Activated T-cell treated with anti-CD3 and anti-CD28 coated beads for 1 hour (primary cell): ENCODE measurements around the gene ARPIN.
"Not testable (repeated sequence)": the region's sequence is repeated elsewhere in the genome, so short reads cannot be mapped to it uniquely, and the experiment has no call there.

ENCODE experiments used
- DNase-seq: peaks from one replicate; pipeline ENCODE4 v3.0.0-alpha.2; 2020; ENCODE audit warnings: low read depth

ARPIN gene

DNA sequence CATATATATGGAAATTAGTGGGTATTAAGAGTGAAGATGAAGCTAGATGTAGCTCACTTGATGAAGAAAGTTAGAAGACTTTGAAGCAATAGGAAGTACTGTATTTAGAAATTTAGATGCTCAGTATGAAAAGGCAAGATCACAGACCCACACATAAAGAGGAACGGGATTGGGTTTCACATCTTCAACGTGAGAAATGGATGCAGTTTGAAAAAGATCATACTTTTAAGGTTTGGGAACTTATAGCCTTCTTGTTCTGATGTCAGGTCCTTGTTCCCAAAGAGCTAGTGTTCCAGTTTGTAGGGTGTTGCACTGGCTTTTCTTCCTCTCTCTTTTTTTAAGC lies 35.7 kb downstream of the ARPIN start:
- DNase-seq: no peak

DNA sequence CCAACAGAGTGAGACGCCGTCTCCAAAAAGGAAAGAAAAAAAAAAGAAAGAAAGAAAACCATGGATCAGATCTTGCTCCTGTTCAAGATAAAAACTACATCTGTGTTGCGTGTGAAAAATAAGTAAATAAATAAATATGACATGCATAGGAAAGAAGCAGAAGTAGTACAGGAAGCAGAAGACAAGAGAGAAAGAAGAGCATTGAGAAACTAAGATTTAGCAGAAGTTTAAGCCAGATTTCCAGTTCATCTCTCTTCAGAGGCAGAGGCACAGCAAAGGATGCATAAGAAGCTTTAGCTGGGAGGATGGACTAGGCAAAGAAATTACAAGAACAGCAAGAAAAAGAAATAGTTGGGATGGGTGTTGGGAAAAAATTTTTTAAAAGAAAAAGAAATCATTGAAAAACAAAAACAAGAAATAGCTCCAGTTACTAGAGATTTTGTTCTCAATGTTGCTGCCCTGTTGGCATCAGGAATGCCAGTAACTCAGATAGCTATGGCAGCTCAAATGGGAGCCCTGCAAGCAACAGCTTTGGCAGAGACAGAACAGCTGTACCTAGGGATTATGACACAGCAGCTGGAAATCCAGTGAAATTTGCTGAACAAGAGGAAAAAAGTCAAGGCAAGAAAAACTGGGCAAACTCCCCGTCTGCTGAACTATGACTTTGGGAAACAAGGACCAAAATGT lies 36.2 kb downstream of the ARPIN start:
- no peak for DNase-seq

- no peak for DNase-seq
Observed at GRCh38 chr15:89875741-89876140, 37.0 kb downstream of the ARPIN start.

GRCh38 chr15:89874926-89875564 lies 37.7 kb downstream of the ARPIN start:
- peak; percentile 72 for DNase-seq

DNA sequence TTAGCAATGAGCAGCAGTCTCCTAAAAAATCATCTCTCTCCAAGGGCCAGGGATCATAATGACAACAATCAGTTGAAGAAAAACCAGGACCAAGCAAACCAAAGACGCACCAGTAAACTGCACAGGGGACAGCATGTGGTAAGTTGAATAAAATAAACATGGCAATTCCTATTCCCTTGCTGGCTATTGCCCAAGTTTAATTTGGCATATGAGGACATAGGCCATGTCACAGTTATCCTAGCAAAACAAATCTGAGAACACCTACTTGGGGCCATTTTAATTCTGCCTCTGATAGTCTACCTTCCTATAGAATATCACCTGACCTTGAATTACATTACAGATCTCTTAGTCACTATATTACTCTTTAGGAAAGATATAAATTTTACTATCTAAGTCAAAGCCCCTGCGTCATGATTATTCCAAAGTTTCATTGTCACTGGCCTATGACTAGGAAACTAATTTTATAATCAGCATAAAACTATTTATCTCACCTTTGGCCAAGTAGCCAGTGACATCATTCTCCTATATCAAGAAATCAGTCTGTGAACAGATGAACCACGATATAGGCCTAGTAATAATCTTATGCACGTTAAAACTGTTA lies 42.0 kb downstream of the ARPIN start:
- DNase-seq: no peak

DNA sequence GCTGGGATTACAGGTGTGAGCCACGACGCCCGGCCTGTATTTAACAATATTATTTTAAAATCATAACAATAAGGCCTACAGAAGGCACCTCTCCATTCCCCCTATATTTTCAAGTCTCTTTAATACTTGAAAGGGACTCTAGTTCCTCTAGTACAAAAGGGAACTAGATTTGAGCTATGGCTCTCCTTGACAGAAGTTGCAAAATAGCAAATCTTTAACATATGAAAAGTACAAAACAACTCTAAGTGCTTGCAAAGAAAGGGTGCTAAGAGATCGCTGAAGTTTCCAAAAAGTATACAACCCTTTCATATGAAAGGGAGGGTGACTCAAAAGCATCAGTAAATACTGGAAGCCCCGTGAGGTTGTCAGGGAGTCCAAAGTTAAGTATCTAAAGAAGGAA lies 42.7 kb downstream of the ARPIN start:
- DNase-seq: no peak

GRCh38 chr15:89869490-89869889 lies 43.3 kb downstream of the ARPIN start:
- not testable (repeated sequence) for DNase-seq

- DNase-seq: no peak
Observed at GRCh38 chr15:89864958-89865739, 47.6 kb downstream of the ARPIN start.

- DNase-seq: no peak
Observed at GRCh38 chr15:89863918-89864317, 48.8 kb downstream of the ARPIN start.

GRCh38 chr15:89860891-89861290 lies 51.9 kb downstream of the ARPIN start:
- no peak for DNase-seq

GRCh38 chr15:89860431-89860830 lies 52.3 kb downstream of the ARPIN start:
- DNase-seq: no peak

DNA sequence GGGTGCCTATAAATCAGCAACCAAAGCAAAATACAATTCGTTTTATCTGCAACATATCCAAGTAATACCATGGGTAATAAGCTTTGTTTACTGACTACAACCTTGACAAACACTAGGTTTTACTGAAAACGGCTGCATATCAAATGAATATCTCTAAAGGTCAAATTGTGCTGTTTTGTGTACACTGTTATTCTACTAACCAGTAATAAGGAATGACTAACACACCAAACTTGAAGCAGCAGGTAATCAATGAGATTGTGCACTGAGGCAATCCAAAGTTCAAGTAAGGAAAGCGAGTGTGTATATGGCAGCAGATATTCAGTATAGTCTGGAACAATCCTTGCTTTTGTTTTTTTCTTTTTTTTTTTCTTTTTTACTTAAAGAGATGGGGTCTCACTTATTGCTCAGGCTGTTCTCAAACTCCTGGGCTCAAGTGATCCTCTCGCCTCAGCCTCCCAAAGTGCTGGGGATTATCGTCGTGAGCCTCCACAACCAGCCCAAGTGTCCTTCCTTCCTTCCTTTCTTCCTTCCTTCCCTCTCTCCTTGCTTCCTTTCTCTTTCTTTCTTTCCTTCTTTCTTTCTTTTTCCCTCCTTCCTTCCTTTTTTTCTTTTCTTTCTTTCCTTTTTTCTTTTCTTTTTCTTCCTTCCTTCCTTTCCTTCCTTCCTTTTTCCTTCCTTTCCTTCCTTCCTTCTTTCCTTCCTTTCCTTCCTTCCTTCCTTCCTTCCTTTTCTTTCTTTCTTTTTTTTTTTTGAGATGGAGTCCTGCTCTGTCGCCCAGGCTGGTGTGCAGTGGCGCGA lies 53.9 kb downstream of the ARPIN start:
- no peak for DNase-seq

DNA sequence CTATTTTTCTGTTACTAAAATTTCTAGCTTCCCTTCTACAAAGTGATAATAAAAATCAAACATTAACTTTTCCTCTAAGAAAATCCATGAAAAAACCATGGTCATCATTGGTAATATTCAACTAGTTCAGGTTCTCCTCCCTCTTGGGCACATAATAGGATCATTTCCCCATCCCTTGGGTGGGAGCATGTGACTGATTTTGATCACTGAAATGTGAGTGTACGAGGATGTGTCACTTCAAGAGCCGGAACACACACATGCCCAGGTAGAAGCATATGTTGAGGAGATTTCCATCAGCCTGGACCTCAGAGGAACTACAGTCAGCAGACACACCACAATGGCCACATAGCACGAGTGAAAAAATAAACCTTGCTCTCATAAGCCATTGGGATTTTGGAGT lies 55.1 kb downstream of the ARPIN start:
- no peak for DNase-seq

GRCh38 chr15:89855948-89856347 lies 56.8 kb downstream of the ARPIN start:
- DNase-seq: no peak

DNA sequence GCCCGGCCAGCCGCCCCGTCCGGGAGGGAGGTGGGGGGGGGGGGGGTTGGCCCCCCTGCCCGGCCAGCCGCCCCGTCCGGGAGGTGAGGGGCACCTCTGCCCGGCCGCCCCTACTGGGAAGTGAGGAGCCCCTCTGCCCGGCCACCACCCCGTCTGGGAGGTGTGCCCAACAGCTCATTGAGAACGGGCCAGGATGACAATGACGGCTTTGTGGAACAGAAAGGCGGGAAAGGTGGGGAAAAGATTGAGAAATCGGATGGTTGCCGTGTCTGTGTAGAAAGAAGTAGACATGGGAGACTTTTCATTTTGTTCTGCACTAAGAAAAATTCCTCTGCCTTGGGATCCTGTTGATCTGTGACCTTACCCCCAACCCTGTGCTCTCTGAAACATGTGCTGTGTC lies 57.9 kb downstream of the ARPIN start:
- DNase-seq: not testable (repeated sequence)

GRCh38 chr15:89852342-89852995 lies 60.3 kb downstream of the ARPIN start:
- no peak for DNase-seq

- no peak for DNase-seq
Observed at GRCh38 chr15:89851673-89852341, 60.9 kb downstream of the ARPIN start.

DNA sequence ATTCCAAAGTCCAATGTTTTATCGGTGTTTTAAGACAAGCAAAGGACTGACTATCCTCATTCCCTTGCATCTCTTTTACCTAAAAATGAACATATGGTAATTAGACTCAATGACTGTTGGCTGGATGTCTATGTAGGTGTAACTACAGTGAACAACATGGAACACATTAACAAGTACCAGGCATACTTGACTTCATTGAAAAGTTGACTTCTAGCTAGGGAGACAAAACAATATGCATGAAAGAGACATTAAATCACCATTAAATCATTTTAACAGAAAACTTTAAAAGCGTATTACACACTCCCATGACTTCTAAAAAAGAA lies 63.8 kb downstream of the ARPIN start:
- DNase-seq: no peak

- DNase-seq: no peak
Observed at GRCh38 chr15:89847101-89847500, 65.7 kb downstream of the ARPIN start.

DNA sequence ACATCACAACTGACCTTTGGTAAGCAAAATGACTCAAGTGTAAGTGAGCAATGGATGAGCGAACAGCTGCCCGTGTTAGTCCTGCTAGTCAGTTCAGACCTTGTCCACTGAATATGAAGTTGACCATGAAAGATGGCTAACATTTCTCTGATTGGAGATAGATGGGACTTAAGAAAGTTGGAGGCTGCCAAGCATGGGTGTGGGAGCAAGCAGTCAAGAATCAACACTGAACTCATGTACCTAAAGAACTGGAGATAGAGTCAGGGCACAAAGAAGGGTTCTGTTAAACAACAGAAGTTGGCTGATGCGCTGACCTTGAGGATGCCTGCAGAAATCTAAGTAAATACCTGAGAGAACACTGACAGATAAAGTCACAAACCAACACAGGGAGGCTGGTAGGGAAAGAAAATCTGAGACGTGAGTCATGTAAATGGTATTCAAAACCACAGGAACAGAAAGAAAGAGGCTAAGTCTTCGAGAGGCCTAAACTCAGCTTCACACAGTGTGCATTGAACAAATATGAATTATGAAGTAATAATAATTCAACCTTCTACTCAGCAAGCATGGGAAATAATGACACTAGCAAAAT lies 67.4 kb downstream of the ARPIN start:
- no peak for DNase-seq
